Measurements from ENCODE around the gene LEKR1. TPM values are rescaled to one million over a fixed set of nuclear protein-coding genes. Genes with fewer than 3 reads are reported as not detected.
"Not testable (repeated sequence)": the region's sequence is repeated elsewhere in the genome, so short reads cannot be mapped to it uniquely, and the experiment has no call there.

Gene LEKR1
- total RNA-seq, 1 experiment from 2014 or later = 0.16 TPM

GRCh38 chr3:156793851-156794250 lies 32.3 kb upstream of the LEKR1 start:
- no peaks in the 10 kb centered on the region for H3K36me3 ChIP-seq
- H3K27me3 ChIP-seq (replicated peaks) = no peaks in the 10 kb centered on the region
- no peak overlapping the region for H3K4me3 ChIP-seq
- DNase-seq (ENCODE audit: low read depth in 1 of 2, low spot score in 2 of 2) = no peak
- peaks cover 17% of the 10 kb centered on the region for H3K4me1 ChIP-seq (replicated peaks)
- no peak overlapping the region for H3K27ac ChIP-seq
- H3K9me3 ChIP-seq (replicated peaks) = no peaks in the 10 kb centered on the region

- no peak for DNase-seq (ENCODE audit: low read depth in 1 of 2, low spot score in 2 of 2)
- Histone ChIP-seq H3K36me3 (no peaks in the 10 kb centered on the region), H3K4me3 (no peak overlapping the region)
Measured at GRCh38 chr3:156795890-156796481, 30.2 kb upstream of the LEKR1 start.

DNA sequence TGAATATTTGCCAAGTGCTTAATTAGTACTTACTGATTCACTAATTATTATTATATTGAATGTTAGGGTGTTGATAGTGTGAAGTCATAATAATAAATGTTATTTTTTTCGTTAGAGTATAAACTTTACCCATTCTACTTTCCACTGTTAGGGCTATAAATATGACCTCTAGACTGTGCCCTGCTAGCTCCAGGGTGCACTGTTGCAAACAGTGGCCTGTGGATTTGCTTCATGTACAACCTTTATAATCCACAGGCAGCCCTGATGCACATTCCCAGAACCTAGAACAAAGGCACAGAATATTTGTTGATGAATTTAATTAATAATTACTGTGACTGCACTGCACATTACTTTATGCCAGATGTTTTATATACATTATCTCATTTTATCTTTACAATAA lies 28.8 kb upstream of the LEKR1 start:
- no peak for DNase-seq (ENCODE audit: low read depth in 1 of 2, low spot score in 2 of 2)
- Histone ChIP-seq H3K27ac (no peak overlapping the region), H3K36me3 (no peaks in the 10 kb centered on the region), H3K9me3 (replicated peaks) (no peaks in the 10 kb centered on the region), H3K27me3 (replicated peaks) (no peaks in the 10 kb centered on the region), H3K4me1 (replicated peaks) (peaks cover 14% of the 10 kb centered on the region), H3K4me3 (no peak overlapping the region)

More at GRCh38 chr3:156795890-156796481, 30.2 kb upstream of the LEKR1 start:
- H3K27ac ChIP-seq = no peak overlapping the region
- no peaks in the 10 kb centered on the region for H3K9me3 ChIP-seq (replicated peaks)
- no peaks in the 10 kb centered on the region for H3K27me3 ChIP-seq (replicated peaks)
- peaks cover 14% of the 10 kb centered on the region for H3K4me1 ChIP-seq (replicated peaks)

DNA sequence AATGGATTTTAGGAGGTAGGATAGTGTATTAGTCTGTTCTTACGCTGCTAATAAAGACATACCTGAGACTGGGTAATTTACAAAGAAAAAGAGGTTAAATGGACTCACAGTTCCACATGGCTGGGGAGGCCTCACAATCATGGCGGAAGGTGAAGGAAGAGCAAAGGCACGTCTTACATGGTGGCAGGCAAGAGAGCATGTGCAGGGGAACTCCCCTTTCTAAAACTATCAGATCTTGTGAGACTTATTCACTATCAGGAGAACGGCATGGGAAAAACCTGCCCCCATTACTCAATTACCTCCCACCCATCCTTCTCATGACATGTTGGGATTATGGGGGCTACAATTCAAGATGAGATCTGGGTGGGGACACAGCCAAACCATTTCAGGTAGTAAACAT lies 25.9 kb upstream of the LEKR1 start:
- H3K27ac ChIP-seq; H3K4me1 ChIP-seq (replicated peaks); DNase-seq (ENCODE audit: low read depth in 1 of 2, low spot score in 2 of 2); H3K27me3 ChIP-seq (replicated peaks); H3K36me3 ChIP-seq; H3K4me3 ChIP-seq; H3K9me3 ChIP-seq (replicated peaks): not testable (repeated sequence)

GRCh38 chr3:156801746-156802145 lies 24.4 kb upstream of the LEKR1 start:
- DNase-seq (ENCODE audit: low read depth in 1 of 2, low spot score in 2 of 2) = no peak
- H3K4me1 ChIP-seq (replicated peaks) = no peaks in the 10 kb centered on the region
- H3K27ac ChIP-seq = no peak overlapping the region
- no peaks in the 10 kb centered on the region for H3K36me3 ChIP-seq
- no peaks in the 10 kb centered on the region; the same call in 1 of the 2 replicates for H3K9me3 ChIP-seq (replicated peaks)
- no peaks in the 10 kb centered on the region for H3K27me3 ChIP-seq (replicated peaks)
- H3K4me3 ChIP-seq = no peak overlapping the region

DNA sequence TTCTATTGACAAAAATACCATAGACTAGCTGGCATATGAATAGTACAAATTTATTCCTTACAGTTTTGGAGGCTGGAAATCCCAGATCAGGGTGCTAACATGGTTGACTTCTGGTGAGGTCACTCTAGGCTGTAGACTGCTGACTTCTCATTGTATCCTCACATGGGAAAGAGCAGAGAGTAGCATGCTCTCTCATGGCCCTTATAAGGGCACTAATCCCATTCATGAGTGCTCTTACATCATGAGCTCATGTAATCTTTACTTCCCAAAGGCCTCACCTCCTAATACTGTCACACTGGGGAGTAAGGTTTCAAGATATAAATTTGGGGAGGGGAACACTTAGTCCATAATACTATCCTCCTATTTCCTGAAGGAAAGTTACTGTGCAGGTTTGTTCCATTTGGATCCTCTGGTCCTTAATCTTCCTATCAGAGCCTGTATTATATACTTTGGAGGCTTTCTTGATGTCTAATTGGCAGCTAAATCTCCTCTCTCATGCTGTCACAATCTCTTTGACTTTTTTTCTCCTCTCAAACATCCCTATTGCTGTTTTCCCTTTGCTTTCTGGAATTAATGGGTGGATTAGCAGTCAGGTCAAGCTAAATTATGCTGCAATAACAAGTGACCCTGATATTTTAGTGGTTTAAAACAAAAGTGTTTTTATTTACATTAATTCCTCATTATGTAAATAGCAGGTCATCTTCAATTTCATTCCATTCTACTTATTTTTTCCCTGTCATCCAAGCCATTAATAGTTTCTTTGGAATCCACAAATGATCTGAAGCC lies 23.1 kb upstream of the LEKR1 start:
- H3K4me1 ChIP-seq (replicated peaks) = no peaks in the 10 kb centered on the region
- no peak for DNase-seq (ENCODE audit: low read depth in 1 of 2, low spot score in 2 of 2)
- no peak overlapping the region for H3K4me3 ChIP-seq
- no peaks in the 10 kb centered on the region for H3K36me3 ChIP-seq
- no peaks in the 10 kb centered on the region for H3K27me3 ChIP-seq (replicated peaks)
- no peak overlapping the region for H3K27ac ChIP-seq
- H3K9me3 ChIP-seq (replicated peaks) = no peaks in the 10 kb centered on the region; the same call in 1 of the 2 replicates

GRCh38 chr3:156803952-156804741 lies 22.0 kb upstream of the LEKR1 start:
- Histone ChIP-seq H3K9me3 (replicated peaks) (no peaks in the 10 kb centered on the region; the same call in 1 of the 2 replicates), H3K36me3 (no peaks in the 10 kb centered on the region), H3K27ac (no peak overlapping the region), H3K4me3 (no peak overlapping the region), H3K27me3 (replicated peaks) (no peaks in the 10 kb centered on the region), H3K4me1 (replicated peaks) (no peaks in the 10 kb centered on the region)
- DNase-seq (ENCODE audit: low read depth in 1 of 2, low spot score in 2 of 2) = no peak

- Histone ChIP-seq H3K36me3 (no peaks in the 10 kb centered on the region), H3K27me3 (replicated peaks) (no peaks in the 10 kb centered on the region), H3K27ac (no peak overlapping the region), H3K4me3 (no peak overlapping the region), H3K9me3 (replicated peaks) (no peaks in the 10 kb centered on the region; the same call in 1 of the 2 replicates), H3K4me1 (replicated peaks) (peaks cover 4% of the 10 kb centered on the region; the same call in 1 of the 2 replicates)
- no peak for DNase-seq (ENCODE audit: low read depth in 1 of 2, low spot score in 2 of 2)
Measured at GRCh38 chr3:156806698-156807097, 19.5 kb upstream of the LEKR1 start.

GRCh38 chr3:156808025-156808424 lies 18.1 kb upstream of the LEKR1 start:
- DNase-seq (ENCODE audit: low read depth in 1 of 2, low spot score in 2 of 2) = no peak

DNA sequence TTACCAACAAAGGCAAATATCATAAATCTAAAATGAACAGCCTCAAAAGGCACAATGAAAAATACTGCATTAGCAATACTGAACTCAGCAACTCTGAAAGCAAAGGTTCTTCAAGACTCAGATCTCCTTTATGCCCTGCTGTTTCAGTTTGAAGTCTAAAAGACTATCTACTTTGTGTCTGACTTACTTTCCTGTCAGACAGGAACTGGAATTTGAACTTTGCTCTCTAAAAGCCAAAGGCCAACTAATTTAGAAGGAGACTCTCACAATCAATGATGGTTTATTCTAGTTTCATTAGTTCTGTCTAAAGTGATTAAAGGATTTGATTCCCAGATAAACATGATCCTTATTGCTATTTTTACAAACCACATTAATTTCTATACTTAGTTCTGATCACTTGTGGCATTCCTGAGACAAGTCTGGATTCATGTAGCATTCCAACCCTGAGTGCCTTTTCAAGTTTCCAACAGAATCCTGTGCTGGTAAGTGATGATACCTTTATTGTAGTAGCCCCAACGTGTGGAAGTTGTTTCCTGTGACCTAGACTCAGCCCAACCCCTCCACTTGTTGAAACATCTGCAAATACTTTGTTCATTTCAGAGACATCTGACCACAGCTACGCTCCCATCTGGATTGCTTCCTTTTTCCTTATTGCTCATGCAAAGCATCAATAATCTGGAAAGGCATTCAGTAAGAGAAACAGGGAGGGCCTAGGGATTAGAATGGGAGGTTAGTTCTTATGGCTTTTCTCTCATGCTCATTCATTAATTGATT lies 14.9 kb upstream of the LEKR1 start:
- H3K9me3 ChIP-seq (replicated peaks) = no peaks in the 10 kb centered on the region
- no peak overlapping the region for H3K4me3 ChIP-seq
- DNase-seq (ENCODE audit: low read depth in 1 of 2, low spot score in 2 of 2) = no peak
- H3K27me3 ChIP-seq (replicated peaks) = no peaks in the 10 kb centered on the region
- H3K36me3 ChIP-seq = no peaks in the 10 kb centered on the region
- H3K27ac ChIP-seq = no peak overlapping the region
- H3K4me1 ChIP-seq (replicated peaks) = peaks cover 25% of the 10 kb centered on the region

More at GRCh38 chr3:156808025-156808424, 18.1 kb upstream of the LEKR1 start:
- Histone ChIP-seq H3K4me3 (no peak overlapping the region), H3K36me3 (no peaks in the 10 kb centered on the region), H3K4me1 (replicated peaks) (peaks cover 15% of the 10 kb centered on the region), H3K27me3 (replicated peaks) (no peaks in the 10 kb centered on the region), H3K27ac (no peak overlapping the region), H3K9me3 (replicated peaks) (no peaks in the 10 kb centered on the region; the same call in 1 of the 2 replicates)

DNA sequence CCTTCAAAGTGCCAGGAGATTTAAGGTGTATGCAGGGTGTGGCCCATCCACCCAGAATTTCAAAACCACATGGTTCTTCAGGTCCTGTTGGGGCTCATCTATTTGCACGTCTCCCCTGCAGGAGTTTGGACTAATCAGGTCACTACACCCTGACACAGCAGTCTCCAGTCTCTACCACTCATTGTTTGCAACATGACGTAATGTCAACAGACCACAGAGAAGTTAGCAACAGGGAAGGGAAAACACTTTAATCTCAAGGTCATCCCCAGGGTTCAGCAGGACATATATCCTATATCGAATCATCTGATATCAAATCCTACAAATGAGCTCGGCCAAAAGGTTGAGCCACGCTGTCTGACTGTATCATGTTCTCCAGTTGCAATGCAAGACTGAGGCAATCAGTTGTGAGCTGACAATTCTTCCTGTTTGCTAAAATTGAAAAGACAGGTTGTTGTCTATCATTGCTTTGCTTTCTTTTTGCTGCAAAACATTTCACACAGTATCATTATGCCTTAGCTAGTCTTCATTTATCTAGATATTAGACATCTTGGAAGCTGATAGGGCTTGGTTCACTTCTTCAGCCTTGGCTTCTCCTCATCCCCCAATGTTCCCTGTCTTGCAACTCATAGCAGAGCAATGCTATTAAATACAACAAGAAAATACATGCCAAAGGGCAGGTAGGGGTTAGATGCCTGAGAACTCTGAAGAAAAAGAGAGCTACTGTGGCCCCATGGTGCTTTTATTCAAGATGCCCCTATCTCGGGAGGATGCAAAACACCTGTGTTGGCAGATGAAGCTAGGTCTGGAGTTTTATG lies 13.4 kb upstream of the LEKR1 start:
- H3K27ac ChIP-seq = peak overlapping the region; percentile 37; the same call in 1 of the 2 replicates
- peak in 1 of 2 experiments; percentile 48 for DNase-seq (ENCODE audit: low read depth in 1 of 2, low spot score in 2 of 2)

GRCh38 chr3:156814295-156814694 lies 11.9 kb upstream of the LEKR1 start:
- no peaks in the 10 kb centered on the region for H3K9me3 ChIP-seq (replicated peaks)
- no peak overlapping the region for H3K27ac ChIP-seq
- H3K4me1 ChIP-seq (replicated peaks) = peaks cover 52% of the 10 kb centered on the region
- no peaks in the 10 kb centered on the region for H3K27me3 ChIP-seq (replicated peaks)
- DNase-seq (ENCODE audit: low read depth in 1 of 2, low spot score in 2 of 2) = no peak
- H3K36me3 ChIP-seq = no peaks in the 10 kb centered on the region
- H3K4me3 ChIP-seq = no peak overlapping the region

More for the DNA sequence above, 13.4 kb upstream of the LEKR1 start:
- Histone ChIP-seq H3K4me1 (replicated peaks) (peaks cover 36% of the 10 kb centered on the region), H3K36me3 (no peaks in the 10 kb centered on the region), H3K27me3 (replicated peaks) (no peaks in the 10 kb centered on the region), H3K9me3 (replicated peaks) (no peaks in the 10 kb centered on the region), H3K4me3 (no peak overlapping the region)

All from SJSA1 (cell line).